Activated T-helper 1 cell treated with anti-CD3 and anti-CD28 coated beads, Interleukin-12 subunit alpha, Interleukin-12 subunit beta, Interleukin-2, Interleukin-4 antibody, amounts not matched to agents 30 ng/mL and 10 ng/mL and 1 ng/mL, durations not matched to agents 14 hours and 24 hours and 36 hours (primary cell): Measurements from ENCODE around the gene MAPK7. TPM values are rescaled to one million over a fixed set of nuclear protein-coding genes. Genes with fewer than 3 reads are reported as not detected.

Experiments
- DNase-seq: peaks from one replicate; pipeline ENCODE4 v3.0.0; 2021; ENCODE audit warnings: low spot score
- H3K27ac Mint-ChIP-seq: one replicate; pipeline ENCODE4 v1.8.0; 2021; ENCODE audit warnings: mild to moderate bottlenecking, mixed read lengths
- H3K27me3 Mint-ChIP-seq: one replicate; pipeline ENCODE4 v1.8.0; 2022; ENCODE audit warnings: mild to moderate bottlenecking, moderate library complexity, mixed read lengths; ENCODE audit not compliant: insufficient read depth
- H3K36me3 Mint-ChIP-seq: one replicate; pipeline ENCODE4 v1.8.0; 2021; ENCODE audit warnings: low read depth, mixed read lengths
- H3K4me1 Mint-ChIP-seq: one replicate; pipeline ENCODE4 v1.8.0; 2021; ENCODE audit warnings: low read depth, mixed read lengths
- H3K4me3 Mint-ChIP-seq: one replicate; pipeline ENCODE4 v1.8.0; 2021; ENCODE audit warnings: mild to moderate bottlenecking, moderate library complexity, mixed read lengths
- H3K9me3 Mint-ChIP-seq: one replicate; pipeline ENCODE4 v1.8.0; 2021; ENCODE audit warnings: mixed read lengths
- intact Hi-C: fragments of 100-400 bp; cut with micrococcal nuclease; formaldehyde crosslinking; loops from one replicate; pipeline ENCODE4 v1.15.1; 2024
- total RNA-seq: library from RNA; stranded (reverse); gene quantifications from 2 replicates; pipeline ENCODE4 v1.2.3, GENCODE V29; 2022

Gene MAPK7
- total RNA-seq, 1 donor from 2014 or later, result 17.2 TPM

DNA sequence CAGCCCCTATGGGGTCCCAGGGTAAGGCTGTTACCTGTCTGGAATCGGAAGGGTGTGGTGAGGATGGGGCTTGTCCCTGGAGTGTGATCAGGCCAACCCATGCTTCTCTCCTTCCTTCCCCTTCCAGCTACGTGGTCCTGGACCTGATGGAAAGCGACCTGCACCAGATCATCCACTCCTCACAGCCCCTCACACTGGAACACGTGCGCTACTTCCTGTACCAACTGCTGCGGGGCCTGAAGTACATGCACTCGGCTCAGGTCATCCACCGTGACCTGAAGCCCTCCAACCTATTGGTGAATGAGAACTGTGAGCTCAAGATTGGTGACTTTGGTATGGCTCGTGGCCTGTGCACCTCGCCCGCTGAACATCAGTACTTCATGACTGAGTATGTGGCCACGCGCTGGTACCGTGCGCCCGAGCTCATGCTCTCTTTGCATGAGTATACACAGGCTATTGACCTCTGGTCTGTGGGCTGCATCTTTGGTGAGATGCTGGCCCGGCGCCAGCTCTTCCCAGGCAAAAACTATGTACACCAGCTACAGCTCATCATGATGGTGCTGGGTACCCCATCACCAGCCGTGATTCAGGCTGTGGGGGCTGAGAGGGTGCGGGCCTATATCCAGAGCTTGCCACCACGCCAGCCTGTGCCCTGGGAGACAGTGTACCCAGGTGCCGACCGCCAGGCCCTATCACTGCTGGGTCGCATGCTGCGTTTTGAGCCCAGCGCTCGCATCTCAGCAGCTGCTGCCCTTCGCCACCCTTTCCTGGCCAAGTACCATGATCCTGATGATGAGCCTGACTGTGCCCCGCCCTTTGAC is 2.4 kb downstream of the MAPK7 start:
- no peaks in the 10 kb centered on the region for H3K27me3 Mint-ChIP-seq

GRCh38 chr17:19381361-19381740 is 3.1 kb downstream of the MAPK7 start:
- H3K27ac Mint-ChIP-seq, result no peak overlapping the region
- H3K36me3 Mint-ChIP-seq, result peaks cover 20% of the 10 kb centered on the region
- no peak for DNase-seq
- no peaks in the 10 kb centered on the region for H3K9me3 Mint-ChIP-seq
- no peak overlapping the region for H3K4me3 Mint-ChIP-seq
- H3K4me1 Mint-ChIP-seq, result peaks cover 18% of the 10 kb centered on the region
- no peaks in the 10 kb centered on the region for H3K27me3 Mint-ChIP-seq
- intact Hi-C loops, result no loop called here

More for the DNA sequence above, 2.4 kb downstream of the MAPK7 start:
- peaks cover 23% of the 10 kb centered on the region for H3K4me1 Mint-ChIP-seq
- peaks cover 20% of the 10 kb centered on the region for H3K36me3 Mint-ChIP-seq
- H3K9me3 Mint-ChIP-seq, result no peaks in the 10 kb centered on the region
- no peak overlapping the region for H3K27ac Mint-ChIP-seq
- intact Hi-C loops, result no loop called here
- H3K4me3 Mint-ChIP-seq, result no peak overlapping the region
- DNase-seq, result no peak

- DNase-seq, result no peak
- intact Hi-C loops, result no loop called here
- Mint-ChIP-seq H3K27ac (no peak overlapping the region), H3K9me3 (no peaks in the 10 kb centered on the region), H3K27me3 (no peaks in the 10 kb centered on the region), H3K36me3 (peaks cover 20% of the 10 kb centered on the region), H3K4me1 (peaks cover 15% of the 10 kb centered on the region), H3K4me3 (no peak overlapping the region)
Observed at GRCh38 chr17:19381741-19382444, 3.6 kb downstream of the MAPK7 start.

- no peak overlapping the region for H3K4me3 Mint-ChIP-seq
- DNase-seq, result no peak
- peaks cover under 1% of the 10 kb centered on the region for H3K27me3 Mint-ChIP-seq
- H3K9me3 Mint-ChIP-seq, result no peaks in the 10 kb centered on the region
- H3K4me1 Mint-ChIP-seq, result peaks cover 11% of the 10 kb centered on the region
- no peak overlapping the region for H3K27ac Mint-ChIP-seq
- H3K36me3 Mint-ChIP-seq, result peaks cover 20% of the 10 kb centered on the region
- intact Hi-C loops, result no loop called here
Observed at GRCh38 chr17:19382531-19383444, 4.5 kb downstream of the MAPK7 start.

DNA sequence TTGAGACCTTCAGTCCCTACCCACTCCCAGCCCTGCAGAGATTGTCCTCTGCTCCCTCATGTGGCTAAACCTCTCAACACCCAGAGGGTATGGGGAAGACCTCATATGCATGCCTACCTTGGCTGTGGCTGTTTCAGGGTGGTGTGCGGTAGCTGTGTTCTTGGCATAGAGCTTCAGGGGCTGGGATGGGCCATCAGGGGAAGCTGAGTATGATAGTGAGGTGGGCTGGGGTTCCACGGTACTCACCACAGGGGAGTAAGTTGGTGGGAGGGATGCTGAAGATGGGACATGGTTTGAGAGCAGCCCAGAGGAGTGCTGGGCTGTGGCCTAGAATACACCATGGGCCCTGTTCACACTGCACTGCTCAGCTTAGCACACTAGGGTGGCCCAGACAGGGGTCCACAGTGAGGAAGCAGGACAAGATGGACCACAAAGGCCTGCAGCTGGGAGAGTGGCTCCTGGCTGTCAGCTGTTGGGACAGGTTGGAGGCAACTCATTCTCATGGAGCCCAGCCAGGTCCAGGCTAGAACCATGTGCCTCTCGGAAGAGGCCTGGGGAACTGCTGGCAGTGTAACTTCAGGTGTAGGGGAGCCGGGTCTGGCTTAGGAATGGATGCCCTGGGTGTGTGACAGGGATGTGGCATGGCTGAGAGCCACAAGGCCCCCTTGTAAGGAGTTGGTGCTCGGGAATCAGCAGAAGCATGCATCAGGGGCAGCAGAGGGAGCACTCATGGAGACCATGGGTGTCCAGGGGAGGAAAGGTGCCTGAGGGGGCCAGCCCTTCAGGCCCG is 5.6 kb downstream of the MAPK7 start:
- Mint-ChIP-seq H3K9me3 (no peaks in the 10 kb centered on the region), H3K4me3 (no peak overlapping the region), H3K4me1 (peaks cover 11% of the 10 kb centered on the region), H3K36me3 (peaks cover 21% of the 10 kb centered on the region), H3K27ac (no peak overlapping the region), H3K27me3 (peaks cover 10% of the 10 kb centered on the region)
- DNase-seq, result no peak
- intact Hi-C loops, result no loop called here

DNA sequence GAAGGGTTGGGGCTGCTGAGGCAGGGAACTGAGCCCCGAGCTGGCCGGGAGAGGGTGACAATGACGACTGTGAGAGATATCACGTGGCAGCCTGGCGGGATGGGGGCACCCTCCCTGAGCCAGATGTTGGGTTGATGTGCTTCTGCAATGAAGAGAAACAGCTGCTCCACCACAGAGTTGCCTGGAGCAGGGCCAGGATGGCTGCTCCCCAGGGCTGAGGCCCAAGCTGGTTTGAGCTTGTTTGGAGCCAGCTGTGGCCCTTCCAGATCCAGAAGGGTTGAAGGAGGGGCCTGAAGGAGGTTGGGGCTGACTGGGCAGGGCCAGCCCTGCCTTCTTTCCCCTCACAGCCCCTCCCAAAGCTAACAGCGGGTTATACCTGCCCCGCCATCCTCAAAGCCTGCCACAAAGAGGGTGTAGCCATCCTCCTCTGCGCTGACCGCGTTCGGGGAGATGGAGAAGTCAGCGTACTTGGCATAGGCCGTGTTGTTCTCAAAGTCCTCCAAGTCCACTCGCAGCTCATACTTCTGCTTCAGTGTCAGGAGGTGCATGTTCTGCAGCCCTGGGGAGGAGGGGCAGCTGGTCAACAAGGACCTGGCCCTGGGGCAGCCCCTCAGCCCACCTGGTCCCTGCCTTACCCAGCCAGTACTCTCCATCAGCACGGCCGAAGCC is 6.6 kb downstream of the MAPK7 start:
- no peak overlapping the region for H3K27ac Mint-ChIP-seq

GRCh38 chr17:19385521-19385983 is 7.3 kb downstream of the MAPK7 start:
- Mint-ChIP-seq H3K27me3 (peaks cover 19% of the 10 kb centered on the region), H3K27ac (no peak overlapping the region), H3K4me1 (no peaks in the 10 kb centered on the region), H3K36me3 (peaks cover 16% of the 10 kb centered on the region), H3K9me3 (no peaks in the 10 kb centered on the region), H3K4me3 (no peak overlapping the region)
- intact Hi-C loops, result no loop called here
- no peak for DNase-seq

More for the DNA sequence above, 6.6 kb downstream of the MAPK7 start:
- Mint-ChIP-seq H3K4me3 (no peak overlapping the region), H3K27me3 (peaks cover 19% of the 10 kb centered on the region), H3K4me1 (peaks cover 2% of the 10 kb centered on the region), H3K9me3 (no peaks in the 10 kb centered on the region), H3K36me3 (peaks cover 22% of the 10 kb centered on the region)
- DNase-seq, result no peak
- intact Hi-C loops, result no loop called here

GRCh38 chr17:19386051-19386929 is 8.0 kb downstream of the MAPK7 start:
- Mint-ChIP-seq H3K4me1 (no peaks in the 10 kb centered on the region), H3K36me3 (peaks cover 14% of the 10 kb centered on the region), H3K27ac (no peak overlapping the region), H3K4me3 (no peak overlapping the region), H3K9me3 (no peaks in the 10 kb centered on the region), H3K27me3 (peaks cover 19% of the 10 kb centered on the region)
- intact Hi-C loops, result no loop called here
- no peak for DNase-seq

DNA sequence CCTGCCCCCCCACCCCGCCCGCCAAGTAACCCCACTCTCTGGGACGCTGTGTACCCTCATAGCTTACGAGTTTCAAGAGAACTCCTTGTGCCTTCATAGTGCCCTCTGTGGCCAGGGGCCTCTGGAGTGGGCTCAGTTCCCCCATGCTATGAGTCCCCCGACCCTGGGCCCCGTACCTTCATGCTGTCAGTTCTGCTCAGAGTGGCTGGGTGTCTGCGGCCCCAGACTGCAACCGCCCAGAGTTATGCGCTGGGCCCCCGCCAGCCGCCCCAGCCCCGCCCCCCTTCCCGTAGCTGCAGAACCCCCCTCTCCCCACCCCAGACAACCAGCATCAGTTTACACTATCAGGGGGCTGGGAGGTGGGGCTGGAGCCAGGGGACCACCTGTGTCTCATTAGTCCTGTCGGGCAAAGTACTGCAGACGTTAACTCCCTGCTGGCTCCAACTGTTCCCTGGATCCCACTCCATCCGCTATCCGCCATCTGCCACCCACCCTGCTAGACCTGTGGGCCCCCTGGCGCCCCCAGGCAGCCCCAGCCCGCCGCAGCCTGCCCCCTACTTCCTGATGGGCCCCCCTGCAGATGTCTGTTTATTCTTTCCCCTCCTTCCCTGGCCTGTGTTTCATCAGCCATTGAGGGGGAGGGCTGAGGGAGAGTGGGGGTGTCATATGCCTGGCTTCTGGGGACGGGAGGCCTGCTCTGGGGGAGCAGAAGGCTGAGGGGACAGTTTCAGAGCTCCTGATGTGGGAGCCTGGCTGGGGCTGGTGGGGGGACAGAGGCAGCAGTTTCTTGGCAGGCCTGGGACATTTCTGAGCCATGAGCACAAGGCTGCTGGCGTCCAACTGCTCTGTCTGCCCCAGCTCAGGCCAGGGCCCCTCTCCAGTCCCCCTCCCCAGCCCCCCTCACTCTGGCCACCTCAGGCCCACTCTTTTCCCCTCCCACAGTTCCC is 8.9 kb downstream of the MAPK7 start, which contains the start of gene MFAP4:
TSS of gene MFAP4 (minus strand) at position 217 of the 947 bp plus-strand sequence. CDS start at position 182, 35 bp downstream.
- intact Hi-C loops, result no loop called here
- H3K27me3 Mint-ChIP-seq, result peaks cover 23% of the 10 kb centered on the region
- DNase-seq, result no peak
- H3K27ac Mint-ChIP-seq, result no peak within 1 kb of the TSS
- peaks cover 14% of the 10 kb centered on the region for H3K36me3 Mint-ChIP-seq
- H3K4me3 Mint-ChIP-seq, result no peak within 1 kb of the TSS
- no peaks in the 10 kb centered on the region for H3K9me3 Mint-ChIP-seq
- no peaks in the 10 kb centered on the region for H3K4me1 Mint-ChIP-seq

GRCh38 chr17:19387921-19388521 is 9.7 kb downstream of the MAPK7 start:
- DNase-seq, result no peak
- intact Hi-C loops, result no loop called here
- H3K4me1 Mint-ChIP-seq, result no peaks in the 10 kb centered on the region
- no peak overlapping the region for H3K4me3 Mint-ChIP-seq
- H3K27me3 Mint-ChIP-seq, result peaks cover 26% of the 10 kb centered on the region
- H3K9me3 Mint-ChIP-seq, result no peaks in the 10 kb centered on the region
- H3K36me3 Mint-ChIP-seq, result peaks cover 14% of the 10 kb centered on the region
- no peak overlapping the region for H3K27ac Mint-ChIP-seq
